HT1080 (cell line): ENCODE measurements around the gene CORIN. TPM values are rescaled to one million over a fixed set of nuclear protein-coding genes. Genes with fewer than 3 reads are reported as not detected.
A peak's percentile ranks its signal among the peaks of the same experiment; 100 is the strongest.
"Not testable (repeated sequence)": the region's sequence is repeated elsewhere in the genome, so short reads cannot be mapped to it uniquely, and the experiment has no call there.

Experiments
- DNase-seq: peaks from one replicate; pipeline ENCODE4 v3.0.0-alpha.2; 2015; ENCODE audit warnings: low read depth
- total RNA-seq: library from RNA; depleted of rRNA; stranded (reverse); fragments of >200 nt; shearing (Covaris generic); gene quantifications from 2 replicates; pipeline ENCODE4 v1.2.3, GENCODE V29; 2014

Gene CORIN
- total RNA-seq, 1 experiment from 2014 or later: 0.51 TPM

DNA sequence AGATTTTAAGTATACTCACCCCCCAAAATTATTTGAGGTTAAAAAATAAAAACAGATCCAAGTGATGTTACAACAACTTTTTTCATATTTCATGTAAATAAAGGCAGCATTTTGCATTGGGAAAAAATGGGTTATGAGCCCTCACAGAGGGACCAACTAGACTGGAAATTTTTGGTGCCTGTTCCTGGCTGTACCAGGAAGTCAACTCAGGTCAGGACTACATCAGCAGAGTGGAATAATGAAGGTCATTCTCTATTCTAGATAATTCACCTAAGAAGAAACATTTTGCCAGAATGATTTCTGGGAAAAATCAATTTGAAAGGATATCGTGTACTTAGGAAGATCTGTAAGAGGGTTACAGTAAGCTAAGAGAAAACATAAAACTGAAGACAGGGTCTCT lies 66.8 kb downstream of the CORIN start:
- no peak for DNase-seq

- not testable (repeated sequence) for DNase-seq
Observed at GRCh38 chr4:47767956-47768355, 69.9 kb downstream of the CORIN start.

DNA sequence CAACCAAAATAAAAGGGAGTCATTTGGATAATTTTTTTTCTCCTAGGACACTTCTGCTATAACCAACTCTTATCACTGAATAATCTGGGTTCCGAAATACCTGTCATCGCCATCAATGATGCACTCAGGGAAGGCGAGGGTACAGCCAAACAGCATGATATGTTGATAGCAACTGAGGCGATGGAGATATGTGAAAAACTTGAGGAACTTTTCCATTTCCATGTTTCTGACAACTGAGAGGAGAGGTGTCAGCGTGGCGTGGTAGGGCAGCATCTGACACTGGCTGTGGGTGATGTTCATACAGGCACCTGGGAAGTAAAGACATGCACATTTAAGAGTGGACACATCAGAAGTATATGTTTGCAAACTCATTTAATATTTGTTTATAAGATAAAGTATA lies 74.6 kb downstream of the CORIN start:
- no peak for DNase-seq

- no peak for DNase-seq
Observed at GRCh38 chr4:47762376-47763266, 75.2 kb downstream of the CORIN start.

- DNase-seq: not testable (repeated sequence)
Observed at GRCh38 chr4:47753316-47753715, 84.6 kb downstream of the CORIN start.

DNA sequence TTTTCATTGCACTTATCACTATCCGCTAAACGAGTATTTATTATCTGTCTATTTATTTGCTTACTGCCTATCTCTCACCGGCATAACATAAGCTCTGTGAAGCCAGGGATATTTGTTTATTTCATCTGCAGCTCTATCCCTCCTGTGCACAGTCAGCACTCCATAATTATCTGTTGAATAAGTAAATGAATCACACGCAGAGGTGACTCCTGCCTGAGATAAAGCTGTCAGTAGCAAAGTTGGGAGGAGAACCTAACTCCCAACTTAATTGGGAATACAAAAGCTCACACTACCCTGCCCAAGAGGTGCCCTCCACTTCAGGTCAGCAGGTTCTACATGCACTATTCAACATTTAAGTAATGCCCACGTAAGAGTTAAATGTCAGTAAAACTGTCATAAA lies 85.7 kb downstream of the CORIN start:
- no peak for DNase-seq

DNA sequence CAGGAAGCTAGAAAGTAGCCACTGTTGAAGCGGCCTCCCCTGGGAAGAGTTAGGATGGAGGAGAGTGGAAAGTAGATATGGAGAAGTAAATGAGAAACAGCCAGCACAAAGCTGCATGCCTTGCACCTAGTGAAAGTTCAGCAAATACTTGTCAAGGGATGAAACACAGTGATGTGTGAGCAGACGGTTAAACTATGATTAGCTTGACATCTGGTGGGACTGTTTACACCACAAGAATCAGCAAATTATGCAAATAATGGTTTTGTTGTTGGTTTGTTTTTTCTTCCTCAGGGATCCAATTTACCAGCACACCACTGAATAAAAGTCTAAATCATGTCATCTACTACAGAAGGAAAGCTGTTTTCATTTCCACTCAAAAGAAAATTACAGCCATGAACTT lies 87.1 kb downstream of the CORIN start:
- DNase-seq: no peak

DNA sequence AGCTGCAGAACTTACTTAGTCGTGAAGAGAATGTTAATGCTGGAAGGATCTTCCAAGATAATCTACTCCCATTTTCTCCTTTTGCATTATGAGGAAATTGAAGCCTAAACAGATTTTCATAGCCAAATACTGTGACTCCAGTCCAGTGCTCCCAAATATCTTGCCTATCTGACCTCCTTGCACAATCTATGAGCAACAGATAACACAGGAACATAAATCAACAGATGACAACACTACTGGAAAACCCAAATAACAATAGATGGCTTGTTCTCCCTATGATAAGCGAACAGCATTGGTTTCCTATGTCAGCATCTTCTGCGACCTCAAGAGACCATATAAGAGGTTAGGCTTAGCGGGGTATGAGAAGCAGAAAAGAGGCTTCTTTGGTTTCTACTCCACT lies 88.0 kb downstream of the CORIN start:
- DNase-seq: no peak

DNA sequence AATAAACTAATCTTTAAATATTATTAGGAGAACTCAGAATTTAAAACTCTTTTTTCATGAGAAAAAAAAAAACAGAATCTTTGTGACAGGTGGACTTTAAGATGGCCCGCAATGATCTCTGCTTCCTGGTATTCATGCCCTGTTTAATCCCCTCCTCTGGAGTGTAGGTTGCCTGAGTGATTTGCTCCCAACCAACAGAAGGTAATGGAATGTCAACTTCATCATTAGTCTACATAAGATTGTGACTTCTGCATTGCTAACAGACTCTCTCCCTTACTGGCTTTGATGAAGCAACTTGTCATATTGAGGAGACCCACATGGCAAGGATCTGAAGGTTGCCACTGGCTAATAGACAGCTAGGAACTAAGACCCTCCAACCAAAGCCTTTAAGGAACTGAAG lies 88.8 kb downstream of the CORIN start:
- DNase-seq: no peak

DNA sequence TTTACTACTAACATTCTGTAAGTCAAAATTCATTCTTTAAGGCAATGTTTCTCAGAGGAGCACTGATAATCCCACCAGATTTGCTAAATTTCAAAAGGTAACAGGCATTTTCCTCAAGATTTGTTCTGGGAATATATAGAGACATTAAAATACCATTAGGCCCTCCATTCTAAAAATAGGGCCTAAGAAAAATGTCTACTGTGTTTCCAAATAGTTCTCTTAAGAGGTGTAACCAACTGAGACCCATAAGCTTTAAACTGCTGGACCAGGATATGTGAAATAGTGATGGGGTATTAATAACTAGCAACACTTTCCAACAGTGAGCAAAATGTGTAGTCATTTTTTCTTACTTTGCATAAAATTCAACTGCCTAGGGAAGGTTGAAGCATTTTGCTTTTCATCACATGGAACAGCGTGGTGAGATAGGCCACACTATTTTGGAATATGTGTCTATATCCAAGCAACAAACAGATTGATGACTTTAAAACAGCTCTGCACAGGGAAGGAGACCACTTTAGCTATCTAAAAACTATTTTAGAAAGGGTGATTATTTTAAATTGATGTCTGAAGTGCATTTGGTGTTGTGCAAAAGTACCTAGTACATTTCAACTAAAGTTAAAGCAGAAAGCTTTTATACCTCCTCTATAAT lies 89.9 kb downstream of the CORIN start:
- no peak for DNase-seq

DNA sequence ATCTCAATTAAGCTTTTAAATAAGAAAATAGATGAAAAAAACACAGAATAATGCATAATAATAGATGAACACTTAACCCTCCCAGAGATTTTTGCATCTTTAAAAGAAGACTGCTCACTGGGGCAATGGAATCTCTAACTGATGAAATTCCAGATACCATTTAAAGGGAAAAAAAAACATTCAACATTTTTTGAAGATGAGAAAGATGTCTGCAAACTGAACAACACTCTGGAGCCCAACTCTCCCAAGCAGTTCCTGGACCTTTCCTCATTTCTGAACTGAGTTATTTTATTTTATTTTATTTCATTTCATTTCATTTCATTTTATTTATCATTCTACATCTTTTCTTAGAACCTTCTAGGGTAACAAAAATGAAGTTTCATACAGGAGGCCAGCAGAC lies 90.7 kb downstream of the CORIN start:
- DNase-seq: no peak

DNA sequence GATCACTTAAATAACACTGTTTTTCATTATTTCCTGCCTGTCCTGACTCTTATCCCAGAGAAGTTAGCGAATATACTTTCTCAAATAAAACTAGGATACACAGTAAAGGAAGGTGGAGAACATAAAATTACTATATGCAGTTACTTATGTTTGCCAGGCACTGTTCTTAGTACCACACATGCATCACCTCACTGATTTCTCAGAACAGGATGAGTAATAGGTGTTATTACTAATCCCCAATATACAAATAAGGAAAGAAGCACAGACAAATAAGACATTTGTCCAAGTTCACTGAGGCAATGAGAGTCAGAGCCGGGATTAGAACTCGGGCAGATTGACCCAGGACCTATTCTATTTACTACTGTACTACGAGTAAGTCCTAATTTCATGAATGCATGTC lies 91.7 kb downstream of the CORIN start:
- DNase-seq: peak; percentile 23

DNA sequence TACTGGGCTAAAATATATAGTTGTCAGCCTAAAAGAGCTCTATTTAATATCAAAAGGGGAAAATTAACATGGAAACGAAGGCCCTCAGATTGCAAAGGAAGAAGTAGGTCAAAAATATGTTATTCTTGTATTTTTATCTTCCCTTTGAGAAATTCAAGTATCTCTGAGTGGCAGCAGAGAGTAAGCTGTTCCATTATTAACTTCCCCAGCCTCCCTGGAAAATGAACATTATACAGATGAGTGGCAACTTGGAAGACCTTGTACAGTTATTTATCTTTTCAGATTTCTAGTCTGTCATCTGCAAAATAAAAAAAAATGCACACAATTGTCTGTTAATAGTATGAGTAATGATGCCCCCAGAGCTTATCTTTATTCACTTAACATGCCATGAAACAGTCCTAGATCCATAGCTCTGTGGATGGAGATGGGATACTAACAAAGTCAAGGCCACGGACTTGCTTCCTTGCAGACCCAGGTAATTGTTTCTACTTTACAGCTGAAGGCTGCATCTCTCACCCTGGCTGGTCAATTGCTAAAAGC lies 93.0 kb downstream of the CORIN start:
- no peak for DNase-seq

DNA sequence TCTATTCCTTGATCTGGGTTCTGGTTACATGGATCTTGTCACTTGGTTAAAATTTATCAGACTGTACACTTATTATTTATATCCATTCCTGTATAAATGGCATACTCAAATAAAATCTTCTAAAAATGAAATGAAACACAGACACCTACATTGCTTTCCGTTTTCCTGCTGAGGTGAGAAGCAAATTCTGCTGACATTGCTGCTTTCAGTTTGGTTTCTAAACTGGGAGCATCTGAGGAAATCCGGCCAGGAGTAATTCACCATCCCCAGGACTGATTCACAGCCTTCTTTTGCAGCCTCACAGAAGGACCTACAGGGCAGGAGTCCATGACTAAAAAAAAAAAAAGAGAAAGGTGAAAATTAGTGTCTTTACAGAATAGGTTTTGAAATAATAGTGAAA lies 93.6 kb downstream of the CORIN start:
- peak; percentile 58 for DNase-seq

DNA sequence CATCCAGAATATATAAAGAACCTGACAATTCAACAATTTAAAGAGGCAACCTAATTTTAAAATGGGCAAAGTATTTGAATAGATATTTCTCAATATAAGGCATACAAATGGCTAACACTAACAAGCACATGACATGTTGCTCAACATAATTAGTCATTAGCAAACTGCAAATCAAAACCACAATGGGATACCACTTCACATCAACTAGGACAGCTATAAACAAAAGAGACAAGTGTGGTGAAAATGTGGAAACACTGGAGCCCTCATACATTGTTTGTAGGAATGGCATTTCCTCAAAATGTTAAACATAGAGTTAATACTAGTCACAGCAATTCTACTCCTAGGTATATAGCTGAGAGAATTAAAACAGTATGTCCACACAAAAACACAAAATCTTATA lies 96.7 kb downstream of the CORIN start:
- peak; percentile 66 for DNase-seq

GRCh38 chr4:47737326-47737725 lies 100.5 kb downstream of the CORIN start:
- no peak for DNase-seq

GRCh38 chr4:47736555-47736954 lies 101.3 kb downstream of the CORIN start:
- DNase-seq: no peak

- DNase-seq: no peak
Observed at GRCh38 chr4:47736146-47736545, 101.7 kb downstream of the CORIN start.

GRCh38 chr4:47733302-47734175 lies 104.3 kb downstream of the CORIN start:
- DNase-seq: no peak

- DNase-seq: no peak
Observed at GRCh38 chr4:47731182-47731581, 106.7 kb downstream of the CORIN start.

DNA sequence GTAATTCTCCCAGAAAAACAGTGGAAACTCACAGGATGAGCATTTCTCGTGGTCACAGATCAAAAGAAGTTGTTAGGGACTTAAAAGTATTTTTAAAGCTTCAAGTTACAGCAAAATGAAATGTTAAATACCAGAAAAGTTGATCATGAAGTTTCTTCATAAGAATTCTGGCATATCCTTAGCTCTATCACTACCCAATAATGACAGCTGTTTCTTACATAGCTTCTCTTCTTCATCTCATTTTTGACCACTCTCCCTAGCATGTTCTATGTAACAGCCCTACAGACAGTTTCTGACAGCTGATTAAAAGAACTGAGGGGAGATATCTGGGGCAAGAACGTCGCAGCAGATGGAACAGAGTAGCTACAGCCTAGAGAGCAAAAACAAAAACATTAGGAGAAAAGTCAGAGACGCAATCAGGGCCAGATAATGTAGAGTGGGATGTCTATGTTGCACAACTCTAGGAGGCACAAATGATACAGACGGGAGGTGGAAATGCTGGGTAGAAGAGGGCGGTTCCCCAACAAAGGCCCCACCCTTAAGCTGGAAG lies 108.7 kb downstream of the CORIN start:
- no peak for DNase-seq
